HEK293 (cell line): Measurements from ENCODE around the gene THSD7A.

Experiments used
- KLF10 ChIP-seq: fragments of 450-650 bp; IDR thresholded peaks from 2 replicates; pipeline ENCODE4 v1.5.1; 2018; ENCODE audit warnings: missing biosample characterization, mild to moderate bottlenecking, missing genetic modification characterization
- MYNN ChIP-seq: fragments of 450-650 bp; formaldehyde crosslinking; IDR thresholded peaks from 2 replicates; pipeline ENCODE4 v1.5.1; 2016; ENCODE audit warnings: missing biosample characterization, missing genetic modification characterization, borderline replicate concordance
- SALL2 ChIP-seq: fragments of 450-650 bp; formaldehyde crosslinking; IDR thresholded peaks from 2 replicates; pipeline ENCODE4 v1.5.0; 2017; ENCODE audit warnings: missing biosample characterization, mild to moderate bottlenecking, missing genetic modification characterization, borderline replicate concordance
- YY1 ChIP-seq: fragments of 450-650 bp; formaldehyde crosslinking; IDR thresholded peaks from 2 replicates; pipeline ENCODE4 v1.5.1; 2018; ENCODE audit warnings: missing biosample characterization, missing genetic modification characterization
- ZFP37 ChIP-seq: fragments of 450-650 bp; formaldehyde crosslinking; IDR thresholded peaks from 2 replicates; pipeline ENCODE4 v1.5.1; 2016; ENCODE audit warnings: missing biosample characterization, missing genetic modification characterization
- ZNF660 ChIP-seq: fragments of 450-650 bp; IDR thresholded peaks from 2 replicates; pipeline ENCODE4 v1.5.1; 2018; ENCODE audit warnings: missing biosample characterization, mild to moderate bottlenecking, missing genetic modification characterization
- ZNF792 ChIP-seq: fragments of 450-650 bp; formaldehyde crosslinking; IDR thresholded peaks from 2 replicates; pipeline ENCODE4 v1.5.1; 2016; ENCODE audit warnings: missing biosample characterization, missing genetic modification characterization
- TF ChIP-seq, protein P1 (sequence below): fragments of 450-650 bp; formaldehyde crosslinking; IDR thresholded peaks from 2 replicates; pipeline ENCODE4 v1.5.1; 2016; ENCODE audit warnings: missing biosample characterization, missing genetic modification characterization
- TF ChIP-seq, protein P2 (sequence below): fragments of 450-650 bp; formaldehyde crosslinking; IDR thresholded peaks from 2 replicates; pipeline ENCODE4 v1.5.1; 2016; ENCODE audit warnings: missing biosample characterization, missing genetic modification characterization, low read depth
- TF ChIP-seq, protein P3 (sequence below): fragments of 450-650 bp; formaldehyde crosslinking; IDR thresholded peaks from 2 replicates; pipeline ENCODE4 v1.5.1; 2016; ENCODE audit warnings: missing biosample characterization, missing genetic modification characterization
- TF ChIP-seq, protein P4 (sequence below): fragments of 450-650 bp; formaldehyde crosslinking; IDR thresholded peaks from 2 replicates; pipeline ENCODE4 v1.5.1; 2016; ENCODE audit warnings: missing biosample characterization, missing genetic modification characterization
- TF ChIP-seq, protein P5 (sequence below): fragments of 450-650 bp; formaldehyde crosslinking; IDR thresholded peaks from 2 replicates; pipeline ENCODE4 v1.5.1; 2017; ENCODE audit warnings: missing biosample characterization, missing genetic modification characterization

DNA sequence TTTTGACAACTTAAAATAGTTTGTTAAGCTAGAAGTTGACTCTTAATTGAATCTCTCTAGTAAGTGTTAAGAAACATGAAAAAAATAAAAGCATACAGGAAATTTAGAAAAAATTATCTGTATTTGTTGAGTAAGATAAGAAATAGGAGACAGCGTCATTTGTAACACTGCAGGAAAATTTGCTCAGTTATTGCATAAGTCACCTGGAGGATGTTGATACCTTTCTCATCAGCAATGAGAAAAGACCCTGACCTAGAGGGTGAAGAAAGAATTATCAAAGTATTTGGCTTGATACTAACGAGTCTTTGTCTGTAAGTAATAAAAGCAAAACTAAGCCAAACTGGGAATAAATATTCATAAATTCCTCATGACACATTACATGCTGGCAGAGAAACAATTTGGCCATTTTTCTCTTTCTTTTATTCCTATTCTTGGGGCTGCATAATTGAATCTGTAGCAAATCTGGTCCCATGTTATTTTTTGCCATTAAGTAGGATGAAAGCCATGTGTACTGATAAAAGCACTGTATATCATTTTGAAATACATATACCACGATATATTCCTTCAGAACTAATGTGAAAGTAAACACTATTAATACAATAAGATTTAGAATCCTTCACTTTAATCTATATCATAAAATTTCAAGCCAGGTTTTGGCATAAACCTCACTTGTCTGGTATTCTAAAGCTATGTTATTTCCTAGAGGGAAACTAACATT, 362.8 kb downstream of the THSD7A start:
- TF ChIP-seq, protein P1, sequence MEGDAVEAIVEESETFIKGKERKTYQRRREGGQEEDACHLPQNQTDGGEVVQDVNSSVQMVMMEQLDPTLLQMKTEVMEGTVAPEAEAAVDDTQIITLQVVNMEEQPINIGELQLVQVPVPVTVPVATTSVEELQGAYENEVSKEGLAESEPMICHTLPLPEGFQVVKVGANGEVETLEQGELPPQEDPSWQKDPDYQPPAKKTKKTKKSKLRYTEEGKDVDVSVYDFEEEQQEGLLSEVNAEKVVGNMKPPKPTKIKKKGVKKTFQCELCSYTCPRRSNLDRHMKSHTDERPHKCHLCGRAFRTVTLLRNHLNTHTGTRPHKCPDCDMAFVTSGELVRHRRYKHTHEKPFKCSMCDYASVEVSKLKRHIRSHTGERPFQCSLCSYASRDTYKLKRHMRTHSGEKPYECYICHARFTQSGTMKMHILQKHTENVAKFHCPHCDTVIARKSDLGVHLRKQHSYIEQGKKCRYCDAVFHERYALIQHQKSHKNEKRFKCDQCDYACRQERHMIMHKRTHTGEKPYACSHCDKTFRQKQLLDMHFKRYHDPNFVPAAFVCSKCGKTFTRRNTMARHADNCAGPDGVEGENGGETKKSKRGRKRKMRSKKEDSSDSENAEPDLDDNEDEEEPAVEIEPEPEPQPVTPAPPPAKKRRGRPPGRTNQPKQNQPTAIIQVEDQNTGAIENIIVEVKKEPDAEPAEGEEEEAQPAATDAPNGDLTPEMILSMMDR (tag by site-specific recombination): no peak
- TF ChIP-seq, protein P2, sequence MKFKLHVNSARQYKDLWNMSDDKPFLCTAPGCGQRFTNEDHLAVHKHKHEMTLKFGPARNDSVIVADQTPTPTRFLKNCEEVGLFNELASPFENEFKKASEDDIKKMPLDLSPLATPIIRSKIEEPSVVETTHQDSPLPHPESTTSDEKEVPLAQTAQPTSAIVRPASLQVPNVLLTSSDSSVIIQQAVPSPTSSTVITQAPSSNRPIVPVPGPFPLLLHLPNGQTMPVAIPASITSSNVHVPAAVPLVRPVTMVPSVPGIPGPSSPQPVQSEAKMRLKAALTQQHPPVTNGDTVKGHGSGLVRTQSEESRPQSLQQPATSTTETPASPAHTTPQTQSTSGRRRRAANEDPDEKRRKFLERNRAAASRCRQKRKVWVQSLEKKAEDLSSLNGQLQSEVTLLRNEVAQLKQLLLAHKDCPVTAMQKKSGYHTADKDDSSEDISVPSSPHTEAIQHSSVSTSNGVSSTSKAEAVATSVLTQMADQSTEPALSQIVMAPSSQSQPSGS (tag by site-specific recombination): no peak
- no peak for TF ChIP-seq SALL2 (tag by site-specific recombination)
- no peak for TF ChIP-seq ZNF660
- no peak for TF ChIP-seq MYNN (tag by site-specific recombination)
- TF ChIP-seq, protein P3, sequence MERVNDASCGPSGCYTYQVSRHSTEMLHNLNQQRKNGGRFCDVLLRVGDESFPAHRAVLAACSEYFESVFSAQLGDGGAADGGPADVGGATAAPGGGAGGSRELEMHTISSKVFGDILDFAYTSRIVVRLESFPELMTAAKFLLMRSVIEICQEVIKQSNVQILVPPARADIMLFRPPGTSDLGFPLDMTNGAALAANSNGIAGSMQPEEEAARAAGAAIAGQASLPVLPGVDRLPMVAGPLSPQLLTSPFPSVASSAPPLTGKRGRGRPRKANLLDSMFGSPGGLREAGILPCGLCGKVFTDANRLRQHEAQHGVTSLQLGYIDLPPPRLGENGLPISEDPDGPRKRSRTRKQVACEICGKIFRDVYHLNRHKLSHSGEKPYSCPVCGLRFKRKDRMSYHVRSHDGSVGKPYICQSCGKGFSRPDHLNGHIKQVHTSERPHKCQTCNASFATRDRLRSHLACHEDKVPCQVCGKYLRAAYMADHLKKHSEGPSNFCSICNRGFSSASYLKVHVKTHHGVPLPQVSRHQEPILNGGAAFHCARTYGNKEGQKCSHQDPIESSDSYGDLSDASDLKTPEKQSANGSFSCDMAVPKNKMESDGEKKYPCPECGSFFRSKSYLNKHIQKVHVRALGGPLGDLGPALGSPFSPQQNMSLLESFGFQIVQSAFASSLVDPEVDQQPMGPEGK: no peak
- TF ChIP-seq KLF10 (tag by site-specific recombination): no peak
- TF ChIP-seq ZNF792 (tag by site-specific recombination): no peak
- no peak for TF ChIP-seq ZFP37 (tag by site-specific recombination)
- TF ChIP-seq YY1 (tag by site-specific recombination): no peak
- TF ChIP-seq, protein P4, sequence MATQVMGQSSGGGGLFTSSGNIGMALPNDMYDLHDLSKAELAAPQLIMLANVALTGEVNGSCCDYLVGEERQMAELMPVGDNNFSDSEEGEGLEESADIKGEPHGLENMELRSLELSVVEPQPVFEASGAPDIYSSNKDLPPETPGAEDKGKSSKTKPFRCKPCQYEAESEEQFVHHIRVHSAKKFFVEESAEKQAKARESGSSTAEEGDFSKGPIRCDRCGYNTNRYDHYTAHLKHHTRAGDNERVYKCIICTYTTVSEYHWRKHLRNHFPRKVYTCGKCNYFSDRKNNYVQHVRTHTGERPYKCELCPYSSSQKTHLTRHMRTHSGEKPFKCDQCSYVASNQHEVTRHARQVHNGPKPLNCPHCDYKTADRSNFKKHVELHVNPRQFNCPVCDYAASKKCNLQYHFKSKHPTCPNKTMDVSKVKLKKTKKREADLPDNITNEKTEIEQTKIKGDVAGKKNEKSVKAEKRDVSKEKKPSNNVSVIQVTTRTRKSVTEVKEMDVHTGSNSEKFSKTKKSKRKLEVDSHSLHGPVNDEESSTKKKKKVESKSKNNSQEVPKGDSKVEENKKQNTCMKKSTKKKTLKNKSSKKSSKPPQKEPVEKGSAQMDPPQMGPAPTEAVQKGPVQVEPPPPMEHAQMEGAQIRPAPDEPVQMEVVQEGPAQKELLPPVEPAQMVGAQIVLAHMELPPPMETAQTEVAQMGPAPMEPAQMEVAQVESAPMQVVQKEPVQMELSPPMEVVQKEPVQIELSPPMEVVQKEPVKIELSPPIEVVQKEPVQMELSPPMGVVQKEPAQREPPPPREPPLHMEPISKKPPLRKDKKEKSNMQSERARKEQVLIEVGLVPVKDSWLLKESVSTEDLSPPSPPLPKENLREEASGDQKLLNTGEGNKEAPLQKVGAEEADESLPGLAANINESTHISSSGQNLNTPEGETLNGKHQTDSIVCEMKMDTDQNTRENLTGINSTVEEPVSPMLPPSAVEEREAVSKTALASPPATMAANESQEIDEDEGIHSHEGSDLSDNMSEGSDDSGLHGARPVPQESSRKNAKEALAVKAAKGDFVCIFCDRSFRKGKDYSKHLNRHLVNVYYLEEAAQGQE (tag by site-specific recombination): no peak
- TF ChIP-seq, protein P5, sequence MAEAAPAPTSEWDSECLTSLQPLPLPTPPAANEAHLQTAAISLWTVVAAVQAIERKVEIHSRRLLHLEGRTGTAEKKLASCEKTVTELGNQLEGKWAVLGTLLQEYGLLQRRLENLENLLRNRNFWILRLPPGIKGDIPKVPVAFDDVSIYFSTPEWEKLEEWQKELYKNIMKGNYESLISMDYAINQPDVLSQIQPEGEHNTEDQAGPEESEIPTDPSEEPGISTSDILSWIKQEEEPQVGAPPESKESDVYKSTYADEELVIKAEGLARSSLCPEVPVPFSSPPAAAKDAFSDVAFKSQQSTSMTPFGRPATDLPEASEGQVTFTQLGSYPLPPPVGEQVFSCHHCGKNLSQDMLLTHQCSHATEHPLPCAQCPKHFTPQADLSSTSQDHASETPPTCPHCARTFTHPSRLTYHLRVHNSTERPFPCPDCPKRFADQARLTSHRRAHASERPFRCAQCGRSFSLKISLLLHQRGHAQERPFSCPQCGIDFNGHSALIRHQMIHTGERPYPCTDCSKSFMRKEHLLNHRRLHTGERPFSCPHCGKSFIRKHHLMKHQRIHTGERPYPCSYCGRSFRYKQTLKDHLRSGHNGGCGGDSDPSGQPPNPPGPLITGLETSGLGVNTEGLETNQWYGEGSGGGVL (tag by site-specific recombination): no peak
